IMR-90 (cell line): ENCODE data around the gene ASTN2. TPM values are rescaled to one million over a fixed set of nuclear protein-coding genes. Genes with fewer than 3 reads are reported as not detected.

Experiments used
- ATAC-seq: fragments of 200-7000 bp; cut with Tn5 transposase; 2 replicates; pipeline ENCODE4 v1.9.1; 2020; ENCODE audit warnings: low read depth, mild to moderate bottlenecking, moderate library complexity
- BruUV-seq: library from RNA; stranded (reverse); fragments of 400-500 nt; replicated peaks from 2 replicates; lab custom pipeline; 2021; lab: Mats Ljungman, UMichigan
- CTCF ChIA-PET: fragments of 300-600 bp; formaldehyde crosslinking; extraction: SDS; loops from one replicate; lab custom pipeline; 2021; ENCODE audit warnings: antibody characterized with exemption; lab: Yijun Ruan, JAX
- POLR2A ChIA-PET: fragments of 300-600 bp; sonication (Branson Sonifier 250); formaldehyde crosslinking; loops from one replicate; lab custom pipeline; 2022; ENCODE audit warnings: antibody characterized with exemption; ENCODE audit not compliant: unreplicated experiment; lab: Charles Lee
- DNase-seq: peaks from one replicate; pipeline ENCODE4 v3.0.0; 2013
- H2AFZ ChIP-seq: replicated peaks from 2 replicates; pipeline ENCODE3; 2013; ENCODE audit warnings: low read length, mild to moderate bottlenecking; ENCODE audit not compliant: poor library complexity
- H2AK5ac ChIP-seq: 2 replicates; pipeline ENCODE4 v1.6.1; 2013; ENCODE audit warnings: low read depth, low read length, inconsistent platforms
- H2AK9ac ChIP-seq: replicated peaks from 2 replicates; pipeline ENCODE3; 2013; ENCODE audit warnings: mild to moderate bottlenecking, low read depth, low read length, moderate library complexity; ENCODE audit not compliant: poor library complexity
- H2BK120ac ChIP-seq: 2 replicates; pipeline ENCODE4 v1.6.1; 2013; ENCODE audit warnings: low read depth, low read length, inconsistent platforms
- H2BK15ac ChIP-seq: 3 replicates; pipeline ENCODE4 v1.6.1; 2013; ENCODE audit warnings: low read depth, low read length, inconsistent platforms
- H2BK20ac ChIP-seq: 2 replicates; pipeline ENCODE4 v1.6.1; 2013; ENCODE audit warnings: low read depth, mild to moderate bottlenecking, inconsistent platforms, low read length, moderate library complexity
- H2BK5ac ChIP-seq: 2 replicates; pipeline ENCODE4 v1.6.1; 2013; ENCODE audit warnings: mild to moderate bottlenecking, low read depth, low read length, inconsistent platforms; ENCODE audit not compliant: poor library complexity, severe bottlenecking
- H3K14ac ChIP-seq: replicated peaks from 2 replicates; pipeline ENCODE4 v1.6.1; 2013; ENCODE audit warnings: low read depth, low read length, inconsistent platforms
- H3K18ac ChIP-seq: 2 replicates; pipeline ENCODE4 v1.6.1; 2013; ENCODE audit warnings: low read depth, low read length, control low read depth
- H3K23ac ChIP-seq: 2 replicates; pipeline ENCODE4 v1.6.1; 2013; ENCODE audit warnings: low read depth, low read length, inconsistent platforms
- H3K27ac ChIP-seq: 2 replicates; pipeline ENCODE4 v1.5.1; 2013; ENCODE audit warnings: mild to moderate bottlenecking, control low read depth, low read length; ENCODE audit not compliant: insufficient read depth
- H3K27me3 ChIP-seq: 2 replicates; pipeline ENCODE4 v1.6.1; 2013; ENCODE audit warnings: low read length; ENCODE audit not compliant: control insufficient read depth, insufficient read depth
- H3K36me3 ChIP-seq: 2 replicates; pipeline ENCODE4 v1.6.1; 2013; ENCODE audit warnings: low read length, mixed read lengths; ENCODE audit not compliant: control insufficient read depth, insufficient read depth
- H3K4ac ChIP-seq: 2 replicates; pipeline ENCODE4 v1.6.1; 2013; ENCODE audit warnings: low read depth, low read length, inconsistent platforms
- H3K4me1 ChIP-seq: 2 replicates; pipeline ENCODE4 v1.6.1; 2013; ENCODE audit warnings: low read length, mixed read lengths; ENCODE audit not compliant: control insufficient read depth, insufficient read depth
- H3K4me2 ChIP-seq: 2 replicates; pipeline ENCODE4 v1.6.1; 2013; ENCODE audit warnings: low read depth, mild to moderate bottlenecking, control low read depth, low read length, moderate library complexity
- H3K4me3 ChIP-seq: 2 replicates; pipeline ENCODE4 v1.5.1; 2013; ENCODE audit warnings: low read depth, mild to moderate bottlenecking, control low read depth, low read length, moderate library complexity; ENCODE audit not compliant: insufficient read depth
- H3K56ac ChIP-seq: 2 replicates; pipeline ENCODE4 v1.6.1; 2013; ENCODE audit warnings: low read length, inconsistent platforms; ENCODE audit not compliant: insufficient read depth; ENCODE audit errors: extremely low read depth
- H3K79me1 ChIP-seq, 2 experiments: 2 replicates each; pipeline ENCODE4 v1.6.1; 2013; ENCODE audit warnings: low read length in 2 of 2, inconsistent platforms in 1 of 2, low read depth in 1 of 2
- H3K9ac ChIP-seq: 2 replicates; pipeline ENCODE4 v1.6.1; 2013; ENCODE audit warnings: low read depth, low read length, control low read depth
- H3K9me1 ChIP-seq: 2 replicates; pipeline ENCODE4 v1.6.1; 2013; ENCODE audit warnings: low read length, inconsistent platforms; ENCODE audit not compliant: insufficient read depth
- H3K9me3 ChIP-seq: 2 replicates; pipeline ENCODE4 v1.6.1; 2013; ENCODE audit warnings: low read length; ENCODE audit not compliant: control insufficient read depth, insufficient read depth
- H4K20me1 ChIP-seq: 2 replicates; pipeline ENCODE4 v1.6.1; 2013; ENCODE audit warnings: low read length, inconsistent platforms; ENCODE audit not compliant: insufficient read depth
- H4K5ac ChIP-seq: 2 replicates; pipeline ENCODE4 v1.6.1; 2013; ENCODE audit warnings: mild to moderate bottlenecking, low read depth, low read length, control low read depth
- H4K8ac ChIP-seq, 2 experiments: 2 replicates each; pipeline ENCODE4 v1.6.1; 2013; ENCODE audit warnings: low read depth in 2 of 2, low read length in 2 of 2, control low read depth in 1 of 2, inconsistent platforms in 1 of 2
- H4K91ac ChIP-seq: 2 replicates; pipeline ENCODE4 v1.6.1; 2013; ENCODE audit warnings: low read depth, low read length, inconsistent platforms; ENCODE audit not compliant: insufficient read depth
- BHLHE40 ChIP-seq: fragments of 150-350 bp; IDR thresholded peaks from 2 replicates; pipeline ENCODE4 v1.6.1; 2016; ENCODE audit warnings: mild to moderate bottlenecking, low read depth, low read length
- CEBPB ChIP-seq: IDR thresholded peaks from 2 replicates; pipeline ENCODE4 v1.6.1; 2012; ENCODE audit warnings: low read depth, low read length, improper control_type of control experiment
- CHD1 ChIP-seq: IDR thresholded peaks from 2 replicates; pipeline ENCODE4 v1.6.1; 2012; ENCODE audit warnings: low read depth, low read length, improper control_type of control experiment
- FOS ChIP-seq: fragments of 150-350 bp; IDR thresholded peaks from 2 replicates; pipeline ENCODE4 v1.6.1; 2016; ENCODE audit warnings: low read depth, low read length
- MAFK ChIP-seq: IDR thresholded peaks from 2 replicates; pipeline ENCODE4 v1.6.1; 2012; ENCODE audit warnings: low read depth, low read length, improper control_type of control experiment
- MAZ ChIP-seq: IDR thresholded peaks from 2 replicates; pipeline ENCODE4 v1.6.1; 2012; ENCODE audit warnings: low read depth, mild to moderate bottlenecking, low read length, improper control_type of control experiment, moderate library complexity, borderline replicate concordance
- MXI1 ChIP-seq: IDR thresholded peaks from 2 replicates; pipeline ENCODE4 v1.6.1; 2012; ENCODE audit warnings: low read depth, mild to moderate bottlenecking, low read length, moderate library complexity, borderline replicate concordance
- NFE2L2 ChIP-seq: fragments of 150-350 bp; IDR thresholded peaks from 2 replicates; pipeline ENCODE4 v1.6.1; 2016; ENCODE audit warnings: low read depth, mild to moderate bottlenecking, low read length
- POLR2A ChIP-seq: IDR thresholded peaks from 2 replicates; pipeline ENCODE4 v1.6.1; 2012; ENCODE audit warnings: mild to moderate bottlenecking, low read depth, low read length
- RAD21 ChIP-seq: IDR thresholded peaks from 2 replicates; pipeline ENCODE4 v1.6.1; 2012; ENCODE audit warnings: low read length, improper control_type of control experiment
- RCOR1 ChIP-seq: IDR thresholded peaks from 2 replicates; pipeline ENCODE4 v1.6.1; 2012; ENCODE audit warnings: mild to moderate bottlenecking, low read length, improper control_type of control experiment; ENCODE audit not compliant: insufficient replicate concordance
- RFX5 ChIP-seq: IDR thresholded peaks from 2 replicates; pipeline ENCODE4 v1.8.0; 2012; ENCODE audit warnings: low read depth, mild to moderate bottlenecking, low read length, moderate library complexity
- SMC3 ChIP-seq: fragments of 150-350 bp; IDR thresholded peaks from 2 replicates; pipeline ENCODE4 v1.6.1; 2016; ENCODE audit warnings: low read depth, mild to moderate bottlenecking, antibody characterized with exemption, low read length, moderate library complexity
- dilution Hi-C: fragments of 300-500 bp; cut with HindIII; formaldehyde crosslinking; loops from one replicate; pipeline ENCODE4 v1.14.3; 2018; ENCODE audit warnings: low sequenced_read_pairs; ENCODE audit not compliant: unreplicated experiment
- in situ Hi-C: fragments of 300-500 bp; cut with MboI; formaldehyde crosslinking; loops from 3 replicates; pipeline ENCODE4 v1.14.3; 2019; ENCODE audit warnings: low sequenced_read_pairs, inconsistent platforms, mixed read lengths
- intact Hi-C: fragments of 100-400 bp; cut with micrococcal nuclease; formaldehyde crosslinking; loops from 2 replicates; pipeline ENCODE4 v1.10.0; 2022
- polyA plus RNA-seq, 3 experiments: library from polyadenylated mRNA; depleted of rRNA; stranded (reverse); fragments of >200 nt; gene quantifications; 2 replicates each; pipeline ENCODE4 v1.2.3, GENCODE V29; 2012; ENCODE audit warnings: low replicate concordance in 1 of 3
- total RNA-seq: library from RNA; depleted of rRNA; stranded (reverse); fragments of >200 nt; gene quantifications from 2 replicates; pipeline ENCODE4 v1.2.3, GENCODE V29; 2012
- TF ChIP-seq, protein P1 (sequence below): fragments of 150-350 bp; IDR thresholded peaks from 2 replicates; pipeline ENCODE4 v1.6.1; 2017; ENCODE audit warnings: mild to moderate bottlenecking, antibody characterized with exemption, low read length, low read depth
- TF ChIP-seq, protein P2 (sequence below): conservative IDR thresholded peaks from 2 replicates; pipeline ENCODE4 v1.5.1; 2012; ENCODE audit warnings: mild to moderate bottlenecking, low read depth, low read length, improper control_type of control experiment
- TF ChIP-seq, protein P3 (sequence below): fragments of 150-350 bp; IDR thresholded peaks from 2 replicates; pipeline ENCODE4 v1.6.1; 2016; ENCODE audit warnings: low read depth, mild to moderate bottlenecking, low read length, moderate library complexity, borderline replicate concordance

Gene ASTN2
- total and polyA plus RNA-seq, 2 of the 4 experiments (the other 2 are of a cell fraction): 3.8 to 6.8 TPM

DNA sequence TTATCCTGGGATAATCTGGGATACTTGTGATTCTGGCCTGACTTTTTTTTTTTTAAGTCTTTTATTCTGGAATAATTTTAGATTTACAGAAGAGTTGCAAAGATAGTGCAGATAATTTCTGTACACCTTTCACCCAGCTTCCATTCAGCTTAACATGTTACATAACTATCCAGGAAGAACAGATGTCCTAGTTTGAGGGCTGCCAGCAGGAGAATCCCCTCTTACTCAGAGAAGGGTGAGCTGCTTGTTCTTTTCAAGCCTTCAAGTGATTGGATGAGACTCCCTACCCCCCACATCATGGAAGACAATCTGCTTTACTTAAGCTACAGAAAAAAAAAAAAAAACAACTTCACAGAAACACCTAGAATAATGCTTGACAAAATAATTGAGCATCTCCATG lies 473.6 kb downstream of the ASTN2 start:
- Histone ChIP-seq H3K18ac (no peak overlapping the region), H3K23ac (no peak overlapping the region), H4K8ac (no peak overlapping the region), H4K5ac (no peak overlapping the region), H3K4ac (no peak overlapping the region), H3K56ac (no peak overlapping the region), H3K4me1 (peaks cover 6% of the 10 kb centered on the region; the same call in 1 of the 2 replicates), H3K79me1 (no peaks in the 10 kb centered on the region), H2AFZ (no peak overlapping the region), H3K27ac (no peak overlapping the region), H3K9me3 (no peaks in the 10 kb centered on the region), H2BK120ac (no peak overlapping the region), H4K91ac (no peak overlapping the region), H2BK15ac (no peak overlapping the region), H4K20me1 (no peaks in the 10 kb centered on the region), H3K4me2 (no peak overlapping the region), H3K4me3 (no peak overlapping the region), H3K9ac (no peak overlapping the region), H3K9me1 (peaks cover 2% of the 10 kb centered on the region; the same call in 1 of the 2 replicates), H2AK5ac (no peak overlapping the region), H3K14ac (no peak overlapping the region), H3K27me3 (no peaks in the 10 kb centered on the region), H3K36me3 (no peaks in the 10 kb centered on the region), H2AK9ac (no peak overlapping the region), H2BK5ac (no peak overlapping the region), H2BK20ac (no peak overlapping the region)
- CTCF ChIA-PET: no interaction called here
- BruUV-seq: no TSS peak
- POLR2A ChIA-PET: no interaction called here
- in situ Hi-C loops (no loop called here), dilution Hi-C loops (no loop called here), intact Hi-C loops (no loop called here)
- no peak for TF ChIP-seq MAZ
- no peak for TF ChIP-seq CEBPB
- TF ChIP-seq RCOR1: no peak
- TF ChIP-seq CHD1: no peak
- TF ChIP-seq MXI1: no peak
- TF ChIP-seq, protein P1, sequence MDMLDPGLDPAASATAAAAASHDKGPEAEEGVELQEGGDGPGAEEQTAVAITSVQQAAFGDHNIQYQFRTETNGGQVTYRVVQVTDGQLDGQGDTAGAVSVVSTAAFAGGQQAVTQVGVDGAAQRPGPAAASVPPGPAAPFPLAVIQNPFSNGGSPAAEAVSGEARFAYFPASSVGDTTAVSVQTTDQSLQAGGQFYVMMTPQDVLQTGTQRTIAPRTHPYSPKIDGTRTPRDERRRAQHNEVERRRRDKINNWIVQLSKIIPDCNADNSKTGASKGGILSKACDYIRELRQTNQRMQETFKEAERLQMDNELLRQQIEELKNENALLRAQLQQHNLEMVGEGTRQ: no peak
- TF ChIP-seq, protein P2, sequence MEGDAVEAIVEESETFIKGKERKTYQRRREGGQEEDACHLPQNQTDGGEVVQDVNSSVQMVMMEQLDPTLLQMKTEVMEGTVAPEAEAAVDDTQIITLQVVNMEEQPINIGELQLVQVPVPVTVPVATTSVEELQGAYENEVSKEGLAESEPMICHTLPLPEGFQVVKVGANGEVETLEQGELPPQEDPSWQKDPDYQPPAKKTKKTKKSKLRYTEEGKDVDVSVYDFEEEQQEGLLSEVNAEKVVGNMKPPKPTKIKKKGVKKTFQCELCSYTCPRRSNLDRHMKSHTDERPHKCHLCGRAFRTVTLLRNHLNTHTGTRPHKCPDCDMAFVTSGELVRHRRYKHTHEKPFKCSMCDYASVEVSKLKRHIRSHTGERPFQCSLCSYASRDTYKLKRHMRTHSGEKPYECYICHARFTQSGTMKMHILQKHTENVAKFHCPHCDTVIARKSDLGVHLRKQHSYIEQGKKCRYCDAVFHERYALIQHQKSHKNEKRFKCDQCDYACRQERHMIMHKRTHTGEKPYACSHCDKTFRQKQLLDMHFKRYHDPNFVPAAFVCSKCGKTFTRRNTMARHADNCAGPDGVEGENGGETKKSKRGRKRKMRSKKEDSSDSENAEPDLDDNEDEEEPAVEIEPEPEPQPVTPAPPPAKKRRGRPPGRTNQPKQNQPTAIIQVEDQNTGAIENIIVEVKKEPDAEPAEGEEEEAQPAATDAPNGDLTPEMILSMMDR: no peak
- TF ChIP-seq, protein P3, sequence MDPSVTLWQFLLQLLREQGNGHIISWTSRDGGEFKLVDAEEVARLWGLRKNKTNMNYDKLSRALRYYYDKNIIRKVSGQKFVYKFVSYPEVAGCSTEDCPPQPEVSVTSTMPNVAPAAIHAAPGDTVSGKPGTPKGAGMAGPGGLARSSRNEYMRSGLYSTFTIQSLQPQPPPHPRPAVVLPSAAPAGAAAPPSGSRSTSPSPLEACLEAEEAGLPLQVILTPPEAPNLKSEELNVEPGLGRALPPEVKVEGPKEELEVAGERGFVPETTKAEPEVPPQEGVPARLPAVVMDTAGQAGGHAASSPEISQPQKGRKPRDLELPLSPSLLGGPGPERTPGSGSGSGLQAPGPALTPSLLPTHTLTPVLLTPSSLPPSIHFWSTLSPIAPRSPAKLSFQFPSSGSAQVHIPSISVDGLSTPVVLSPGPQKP: no peak
- TF ChIP-seq RFX5: no peak
- no peak for TF ChIP-seq RAD21
- no peak for TF ChIP-seq NFE2L2
- no peak for TF ChIP-seq SMC3
- no peak for TF ChIP-seq BHLHE40
- TF ChIP-seq MAFK: no peak
- no peak for TF ChIP-seq FOS
- no peak for TF ChIP-seq POLR2A
- ATAC-seq (no peak), DNase-seq (no peak)
